D721Med (cell line): ENCODE results near the gene TAAR6.

ENCODE experiments used
- DNase-seq: peaks from one replicate; pipeline ENCODE4 v3.0.0; 2011; ENCODE audit warnings: low spot score; ENCODE audit not compliant: insufficient read length
- FAIRE-seq: peaks from 2 replicates; lab custom pipeline; 2011; peaks lifted over from hg19 to GRCh38; lab: Jason Lieb, UNC
- TF ChIP-seq, protein P1 (sequence below): IDR thresholded peaks from 2 replicates; pipeline ENCODE4 v1.5.1; 2012; ENCODE audit warnings: mild to moderate bottlenecking, control low read depth; ENCODE audit not compliant: insufficient read depth; ENCODE audit errors: missing control alignments

TAAR6 gene

GRCh38 chr6:132607544-132608233 is 37.6 kb downstream of the TAAR6 start:
- TF ChIP-seq, protein P1, sequence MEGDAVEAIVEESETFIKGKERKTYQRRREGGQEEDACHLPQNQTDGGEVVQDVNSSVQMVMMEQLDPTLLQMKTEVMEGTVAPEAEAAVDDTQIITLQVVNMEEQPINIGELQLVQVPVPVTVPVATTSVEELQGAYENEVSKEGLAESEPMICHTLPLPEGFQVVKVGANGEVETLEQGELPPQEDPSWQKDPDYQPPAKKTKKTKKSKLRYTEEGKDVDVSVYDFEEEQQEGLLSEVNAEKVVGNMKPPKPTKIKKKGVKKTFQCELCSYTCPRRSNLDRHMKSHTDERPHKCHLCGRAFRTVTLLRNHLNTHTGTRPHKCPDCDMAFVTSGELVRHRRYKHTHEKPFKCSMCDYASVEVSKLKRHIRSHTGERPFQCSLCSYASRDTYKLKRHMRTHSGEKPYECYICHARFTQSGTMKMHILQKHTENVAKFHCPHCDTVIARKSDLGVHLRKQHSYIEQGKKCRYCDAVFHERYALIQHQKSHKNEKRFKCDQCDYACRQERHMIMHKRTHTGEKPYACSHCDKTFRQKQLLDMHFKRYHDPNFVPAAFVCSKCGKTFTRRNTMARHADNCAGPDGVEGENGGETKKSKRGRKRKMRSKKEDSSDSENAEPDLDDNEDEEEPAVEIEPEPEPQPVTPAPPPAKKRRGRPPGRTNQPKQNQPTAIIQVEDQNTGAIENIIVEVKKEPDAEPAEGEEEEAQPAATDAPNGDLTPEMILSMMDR = no peak
- DNase-seq (no peak), FAIRE-seq (no peak)

GRCh38 chr6:132611616-132612015 is 41.5 kb downstream of the TAAR6 start:
- TF ChIP-seq, protein P1 = no peak
- DNase-seq = no peak
- no peak for FAIRE-seq

GRCh38 chr6:132612449-132613108 is 42.5 kb downstream of the TAAR6 start:
- DNase-seq (no peak), FAIRE-seq (no peak)
- TF ChIP-seq, protein P1 = no peak

DNA sequence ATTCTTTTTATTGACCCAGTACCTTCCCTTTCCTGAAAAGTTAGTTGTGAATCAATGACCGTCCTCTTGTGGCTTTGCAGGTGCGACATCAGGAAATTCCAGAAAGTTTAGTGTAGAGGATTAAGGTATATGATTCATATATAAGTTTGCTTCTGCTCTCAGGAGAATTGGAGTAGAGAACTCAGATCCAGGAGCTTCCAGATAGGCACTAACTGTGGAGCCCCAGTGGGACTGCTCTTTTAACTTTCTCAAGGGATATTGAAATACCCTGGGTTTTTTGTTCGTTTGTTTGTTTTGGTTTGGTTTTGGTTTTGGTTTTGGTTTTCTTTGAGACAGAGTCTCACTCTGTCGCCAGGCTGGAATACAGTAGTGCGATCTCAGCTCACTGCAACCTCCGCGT is 44.4 kb downstream of the TAAR6 start:
- TF ChIP-seq, protein P1 = no peak
- DNase-seq = no peak
- no peak for FAIRE-seq

DNA sequence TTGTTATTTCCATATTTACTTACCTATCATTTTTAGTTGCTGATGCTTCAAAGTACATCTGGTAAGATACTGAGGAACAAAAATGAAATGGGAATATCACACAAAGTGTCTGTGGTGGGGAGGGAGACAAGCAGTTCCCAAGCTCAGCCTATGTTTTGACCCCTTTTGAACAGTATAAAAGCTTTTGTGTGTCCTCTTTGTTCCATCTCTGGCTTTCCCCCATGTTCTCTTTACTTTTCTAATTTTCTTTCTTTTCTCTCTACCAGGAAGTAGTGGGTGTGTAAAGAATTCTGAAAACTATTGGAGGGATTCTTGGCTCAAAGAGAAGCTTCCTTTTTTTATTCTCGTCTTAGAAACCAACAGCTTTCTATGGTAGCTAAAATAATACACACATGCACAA is 46.6 kb downstream of the TAAR6 start:
- DNase-seq (no peak), FAIRE-seq (no peak)
- TF ChIP-seq, protein P1 = no peak
